Adrenal gland (tissue), 5 donors: ENCODE results near the gene ERBB4.

Source experiments
- POLR2A ChIP-seq, 2 donors: fragments of 450-650 bp; IDR thresholded peaks; one replicate each; pipeline ENCODE4 v1.6.1; 2017; ENCODE audit warnings: antibody characterized with exemption in 2 of 2, mild to moderate bottlenecking in 2 of 2, moderate library complexity in 1 of 2
- TF ChIP-seq, protein P1 (sequence below), 6 experiments: fragments of 450-650 bp in 4 of 6; fragments of 200-600 bp in 2 of 6; sonication (generic) in 1 of 6; IDR thresholded peaks; 1 replicate in 5 of 6; 2 replicates in 1 of 6; pipeline versions ENCODE4 v1.5.1 to v1.8.0; 2016 to 2021; ENCODE audit warnings: antibody characterized with exemption in 6 of 6, mild to moderate bottlenecking in 2 of 6, moderate library complexity in 1 of 6
- donor health status: DM: no; HTN: no; CAD: no.

DNA sequence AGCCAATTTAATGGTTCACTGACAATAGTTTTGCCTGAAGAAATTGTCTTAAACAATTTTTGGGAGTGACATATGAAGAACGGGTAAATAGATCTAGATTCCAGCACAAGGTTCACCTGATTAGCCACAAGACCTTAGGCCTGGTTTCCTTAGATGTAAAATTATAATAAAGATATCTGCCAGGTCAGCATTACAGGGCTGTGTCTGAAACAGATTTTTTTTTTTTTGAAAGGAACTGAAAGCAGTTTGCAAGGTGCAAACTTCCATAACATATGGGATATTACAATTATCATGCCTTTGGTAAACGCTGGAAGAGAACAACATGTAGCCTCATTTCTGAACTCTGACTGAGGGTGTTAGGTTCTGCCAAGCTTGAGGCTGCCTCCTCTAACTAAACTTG lies 599.4 kb downstream of the ERBB4 start:
- TF ChIP-seq POLR2A (IDR thresholded peaks at IDR 0.05) = no peak
- TF ChIP-seq, protein P1, sequence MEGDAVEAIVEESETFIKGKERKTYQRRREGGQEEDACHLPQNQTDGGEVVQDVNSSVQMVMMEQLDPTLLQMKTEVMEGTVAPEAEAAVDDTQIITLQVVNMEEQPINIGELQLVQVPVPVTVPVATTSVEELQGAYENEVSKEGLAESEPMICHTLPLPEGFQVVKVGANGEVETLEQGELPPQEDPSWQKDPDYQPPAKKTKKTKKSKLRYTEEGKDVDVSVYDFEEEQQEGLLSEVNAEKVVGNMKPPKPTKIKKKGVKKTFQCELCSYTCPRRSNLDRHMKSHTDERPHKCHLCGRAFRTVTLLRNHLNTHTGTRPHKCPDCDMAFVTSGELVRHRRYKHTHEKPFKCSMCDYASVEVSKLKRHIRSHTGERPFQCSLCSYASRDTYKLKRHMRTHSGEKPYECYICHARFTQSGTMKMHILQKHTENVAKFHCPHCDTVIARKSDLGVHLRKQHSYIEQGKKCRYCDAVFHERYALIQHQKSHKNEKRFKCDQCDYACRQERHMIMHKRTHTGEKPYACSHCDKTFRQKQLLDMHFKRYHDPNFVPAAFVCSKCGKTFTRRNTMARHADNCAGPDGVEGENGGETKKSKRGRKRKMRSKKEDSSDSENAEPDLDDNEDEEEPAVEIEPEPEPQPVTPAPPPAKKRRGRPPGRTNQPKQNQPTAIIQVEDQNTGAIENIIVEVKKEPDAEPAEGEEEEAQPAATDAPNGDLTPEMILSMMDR (IDR thresholded peaks at IDR 0.05) = no peak
